ENCODE data around the gene NEUROD1.

NEUROD1 gene

DNA sequence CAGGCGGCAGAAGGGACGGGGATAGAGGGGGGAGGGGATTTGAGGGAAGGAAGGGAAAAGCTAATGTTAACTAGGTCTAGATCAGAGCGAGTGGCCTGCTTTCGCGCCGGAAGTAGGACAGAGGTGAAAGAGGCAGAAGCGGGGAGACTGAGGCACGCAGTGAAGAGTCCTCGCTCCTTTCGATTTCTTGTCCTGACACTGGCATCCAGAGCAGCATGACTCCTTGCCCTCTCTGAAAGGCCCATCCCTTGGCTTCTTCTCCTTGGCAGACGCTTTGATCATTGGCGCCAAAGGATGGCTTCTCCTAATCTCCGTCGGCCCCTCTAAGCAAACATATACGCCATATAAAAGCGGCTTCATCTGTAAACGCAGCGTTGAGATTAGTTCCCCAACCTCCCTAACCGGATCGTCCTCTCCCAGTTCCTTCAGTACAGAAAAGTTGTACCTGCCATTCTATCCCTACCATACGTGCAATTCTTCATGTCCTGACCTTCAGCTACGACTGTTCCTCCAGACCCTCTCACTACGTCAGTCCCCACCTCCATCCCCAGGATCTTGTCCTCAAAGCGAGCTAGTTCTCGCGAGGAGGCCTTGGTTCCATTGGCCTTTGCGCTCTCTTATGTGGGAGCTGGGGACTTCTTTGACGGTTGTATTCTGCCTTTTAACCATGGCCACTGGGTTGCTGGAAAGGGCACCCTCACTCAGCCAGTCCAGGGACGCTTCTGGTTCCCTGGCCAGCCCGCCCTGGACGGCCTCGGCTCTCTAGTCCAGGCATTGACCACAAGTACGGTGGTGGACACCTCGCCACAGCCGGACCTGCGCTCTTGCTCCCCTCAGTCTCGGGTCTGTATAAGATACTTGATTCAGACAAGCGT lies 857 bp upstream of the NEUROD1 start:
- DNase-seq (ENCODE audit: low spot score): no peak

DNA sequence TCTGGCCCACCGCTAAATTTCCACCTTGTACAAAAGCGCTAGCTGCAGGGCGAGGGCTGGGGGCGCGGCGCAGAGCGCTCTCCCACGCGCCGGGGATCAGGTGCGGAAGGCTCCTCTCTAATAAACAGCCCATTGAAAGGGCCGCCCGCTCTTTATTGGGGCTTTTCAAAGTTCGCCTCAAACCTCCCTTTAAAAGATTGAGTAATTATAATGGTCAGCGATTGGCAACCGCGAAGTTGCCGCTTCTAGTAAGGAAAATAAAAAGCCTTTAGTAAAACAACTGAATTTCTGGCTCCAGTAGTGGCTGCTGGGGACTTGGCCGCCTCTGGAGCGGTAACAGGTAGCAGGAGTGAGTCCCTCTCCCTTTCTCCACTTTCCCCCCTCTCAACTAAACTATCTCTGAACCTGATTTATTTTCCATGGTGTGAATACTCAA lies 755 bp downstream of the NEUROD1 start:
- no peak for DNase-seq (ENCODE audit: low spot score)

DNA sequence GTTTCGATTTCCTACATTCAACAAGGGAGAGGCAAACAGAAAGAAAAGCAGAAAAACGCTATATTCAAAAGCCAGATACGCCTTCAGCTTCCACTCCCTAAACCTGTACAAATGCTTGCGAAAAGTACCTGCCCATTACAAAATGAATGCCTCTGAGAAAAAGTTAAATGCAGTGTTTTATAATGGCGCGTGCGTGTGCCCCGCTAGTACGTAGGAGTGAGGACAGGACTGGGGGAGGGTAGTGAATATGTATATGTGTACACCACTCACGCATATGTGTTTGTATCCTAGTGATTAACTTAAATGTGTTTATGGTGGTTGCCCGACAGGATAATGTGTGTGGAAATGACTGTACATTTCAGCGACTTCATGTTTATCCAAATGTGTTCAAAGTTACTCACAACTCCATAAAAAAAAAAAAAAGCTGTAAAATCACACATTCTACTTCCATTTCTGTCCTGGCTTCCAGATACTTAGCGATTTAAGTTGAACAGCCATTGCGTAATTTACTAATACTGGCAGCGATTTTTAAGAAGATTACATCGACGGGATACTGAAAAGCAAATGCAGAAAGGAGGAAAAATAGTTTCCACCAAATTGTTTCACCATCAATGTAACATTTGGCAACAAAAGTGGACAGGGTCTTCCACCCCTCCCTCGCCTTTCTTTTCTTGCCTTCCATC lies 1.3 kb downstream of the NEUROD1 start:
- DNase-seq (ENCODE audit: low spot score): no peak

DNA sequence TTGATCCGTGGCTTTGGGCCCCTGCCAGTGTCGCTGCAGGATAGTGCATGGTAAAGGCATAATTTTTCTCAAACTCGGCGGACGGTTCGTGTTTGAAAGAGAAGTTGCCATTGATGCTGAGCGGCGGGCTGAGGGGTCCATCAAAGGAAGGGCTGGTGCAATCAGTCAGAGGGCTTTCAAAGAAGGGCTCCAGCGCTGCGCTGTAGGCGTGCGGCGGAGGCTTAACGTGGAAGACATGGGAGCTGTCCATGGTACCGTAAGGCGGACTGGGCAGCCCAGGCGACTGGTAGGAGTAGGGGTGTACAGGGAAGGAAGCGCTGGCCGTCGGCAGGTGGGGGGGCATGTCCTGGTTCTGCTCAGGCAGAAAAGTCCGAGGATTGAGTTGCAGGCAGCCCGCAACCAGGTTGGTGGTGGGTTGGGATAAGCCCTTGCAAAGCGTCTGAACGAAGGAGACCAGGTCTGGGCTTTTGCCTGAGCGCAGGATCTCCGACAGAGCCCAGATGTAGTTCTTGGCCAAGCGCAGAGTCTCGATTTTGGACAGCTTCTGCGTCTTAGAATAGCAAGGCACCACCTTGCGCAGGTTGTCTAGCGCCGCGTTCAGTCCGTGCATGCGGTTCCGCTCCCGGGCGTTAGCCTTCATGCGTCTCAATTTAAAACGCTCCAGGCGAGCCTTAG lies 2.3 kb downstream of the NEUROD1 start:
- DNase-seq (ENCODE audit: low spot score): peak; percentile 18

DNA sequence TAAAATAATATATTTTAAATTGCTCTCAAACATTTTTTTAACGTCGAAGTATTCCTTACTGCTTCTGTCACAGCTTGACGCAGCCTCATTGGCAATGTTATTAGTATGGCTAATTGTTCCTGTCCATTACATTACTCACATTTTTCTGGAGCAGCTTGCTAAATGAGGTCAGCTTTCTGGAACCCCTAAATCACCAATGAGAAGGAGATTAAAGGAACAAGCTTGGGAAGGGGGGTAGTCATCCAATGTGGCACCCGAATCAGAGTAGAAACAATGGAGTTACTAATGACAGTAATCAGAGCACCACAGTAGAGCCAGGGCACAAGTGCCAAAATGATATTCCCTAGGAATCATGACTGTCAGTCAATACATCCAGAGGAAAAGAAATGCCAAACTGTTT lies 5.1 kb downstream of the NEUROD1 start:
- no peak for DNase-seq (ENCODE audit: low spot score)

DNA sequence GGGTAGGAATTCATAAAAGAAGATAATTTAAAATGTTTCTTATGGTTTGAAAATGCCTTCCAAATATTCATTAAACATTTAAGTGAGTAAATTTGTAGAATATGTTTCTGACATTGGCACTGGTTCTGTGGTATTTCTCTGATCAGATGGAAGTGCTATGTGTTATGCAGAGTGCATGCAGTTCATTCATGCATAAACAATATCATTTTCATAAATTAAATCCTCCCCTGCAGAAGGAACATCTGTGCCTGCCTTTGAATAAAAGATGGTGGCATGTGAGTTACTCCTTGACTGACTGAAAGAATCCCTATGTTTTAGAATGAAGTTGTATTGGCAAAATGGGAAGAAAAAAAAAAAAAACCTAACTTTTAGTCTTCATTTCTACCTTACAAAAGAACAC lies 5.9 kb downstream of the NEUROD1 start:
- no peak for DNase-seq (ENCODE audit: low spot score)

DNA sequence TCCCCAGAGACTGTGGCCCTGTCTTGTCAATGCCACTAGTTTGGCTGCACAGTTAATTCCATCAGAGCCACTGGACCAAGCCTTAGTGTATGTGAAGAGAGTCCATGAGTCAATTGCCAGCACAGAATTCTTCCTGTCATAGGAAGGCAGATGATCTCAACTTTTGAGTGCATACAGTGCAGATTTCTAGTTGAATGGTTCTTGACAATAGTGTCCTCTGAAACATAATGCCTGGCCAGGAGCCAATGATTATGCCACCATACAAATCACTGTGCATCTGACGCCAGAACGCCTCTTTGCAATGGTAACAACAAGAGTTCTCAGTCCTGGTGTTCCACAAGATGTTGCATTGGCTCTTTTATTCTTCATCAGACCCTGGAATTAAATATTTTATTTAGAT lies 7.1 kb downstream of the NEUROD1 start:
- no peak for DNase-seq (ENCODE audit: low spot score)

DNA sequence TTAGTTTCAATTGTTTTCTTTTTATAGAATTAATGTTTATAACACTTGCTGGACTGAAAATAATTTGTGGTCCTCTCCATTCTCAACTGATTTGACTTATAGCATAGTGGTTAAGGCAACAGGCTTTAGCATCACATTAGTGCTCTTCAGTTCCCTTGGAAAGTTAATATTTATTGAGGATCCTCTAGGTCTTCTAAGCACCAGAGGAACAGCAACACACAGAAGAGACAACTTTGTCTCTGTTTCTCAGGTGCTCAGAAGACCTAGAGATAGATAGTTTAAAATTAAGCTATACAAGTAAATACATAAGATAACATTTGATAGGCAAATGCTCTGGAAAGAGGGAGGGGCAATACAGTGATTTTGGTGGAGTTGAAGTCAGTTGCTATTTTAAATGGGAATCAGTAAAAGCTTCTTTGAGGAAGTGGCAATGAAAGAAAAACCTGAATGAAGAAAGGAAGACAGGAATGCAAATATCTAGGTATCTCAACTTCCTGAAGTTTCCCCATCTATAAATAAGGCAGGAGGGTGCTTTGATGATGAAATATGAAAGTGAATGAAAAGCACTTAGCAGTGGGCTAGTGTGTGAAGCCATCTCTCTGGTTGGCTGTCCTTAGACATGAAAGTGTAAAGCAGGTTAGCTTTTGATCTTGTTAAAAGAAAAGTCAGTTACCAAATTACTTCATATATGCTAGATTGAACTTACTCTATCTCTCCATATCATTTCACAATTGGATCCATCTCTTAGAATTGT lies 7.9 kb downstream of the NEUROD1 start:
- DNase-seq (ENCODE audit: low spot score): no peak

DNA sequence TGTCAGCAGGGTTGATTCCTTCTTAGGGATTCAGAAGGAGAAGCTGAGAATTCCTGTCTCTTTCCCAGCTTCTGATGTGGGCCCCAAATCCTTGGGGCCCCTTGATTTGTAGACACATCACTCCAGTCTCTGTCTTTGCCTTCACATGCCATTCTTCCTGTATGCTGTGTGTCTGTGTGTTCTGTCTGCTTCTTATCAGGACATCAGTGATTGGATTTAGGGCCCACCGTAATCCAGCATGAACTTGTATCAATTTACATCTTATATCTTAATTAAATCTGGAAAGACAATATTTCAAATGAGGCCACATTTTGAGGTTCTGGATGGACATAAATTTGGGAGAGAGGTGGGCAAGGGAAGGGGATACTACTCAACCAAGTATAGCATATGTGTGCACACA lies 9.7 kb downstream of the NEUROD1 start:
- no peak for DNase-seq (ENCODE audit: low spot score)

DNA sequence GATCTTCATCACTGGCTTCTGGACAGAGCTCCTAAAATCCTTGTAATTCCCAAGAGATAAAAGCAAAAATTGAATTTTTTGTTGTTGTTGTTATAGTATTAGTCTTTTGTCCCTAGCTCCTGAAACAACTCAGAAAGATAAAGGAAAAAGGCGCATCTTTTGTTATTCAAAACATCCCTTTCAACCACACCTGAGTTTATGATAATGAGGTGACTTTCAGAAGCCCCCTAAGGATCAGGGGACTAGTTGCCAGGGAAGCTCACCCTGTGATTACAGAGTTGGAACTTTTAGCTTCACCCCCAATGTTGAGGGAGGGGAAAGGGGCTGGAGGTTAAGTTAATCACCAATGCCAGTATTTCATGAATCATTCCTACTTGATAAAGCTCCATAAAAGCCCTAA lies 13.1 kb downstream of the NEUROD1 start:
- no peak for DNase-seq (ENCODE audit: low spot score)

DNA sequence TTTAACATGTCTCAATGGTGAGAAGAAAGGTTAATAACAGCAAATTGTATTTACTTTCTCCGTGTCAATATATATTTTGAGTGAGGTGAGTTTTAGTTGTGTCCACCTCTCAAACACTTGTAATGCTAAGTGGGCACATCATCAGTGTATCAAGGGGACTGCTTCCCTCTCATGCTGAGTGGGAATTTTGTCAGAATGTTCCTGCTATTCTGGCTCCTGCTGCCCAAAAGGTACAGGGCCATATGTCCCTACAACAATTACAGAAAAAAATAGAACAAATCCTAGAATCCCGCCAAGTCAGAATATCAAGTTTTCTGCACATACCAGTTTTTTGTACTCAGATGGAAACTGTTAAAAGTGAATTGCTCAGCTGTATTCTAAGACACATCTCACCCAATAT lies 18.0 kb downstream of the NEUROD1 start:
- DNase-seq (ENCODE audit: low spot score): no peak

DNA sequence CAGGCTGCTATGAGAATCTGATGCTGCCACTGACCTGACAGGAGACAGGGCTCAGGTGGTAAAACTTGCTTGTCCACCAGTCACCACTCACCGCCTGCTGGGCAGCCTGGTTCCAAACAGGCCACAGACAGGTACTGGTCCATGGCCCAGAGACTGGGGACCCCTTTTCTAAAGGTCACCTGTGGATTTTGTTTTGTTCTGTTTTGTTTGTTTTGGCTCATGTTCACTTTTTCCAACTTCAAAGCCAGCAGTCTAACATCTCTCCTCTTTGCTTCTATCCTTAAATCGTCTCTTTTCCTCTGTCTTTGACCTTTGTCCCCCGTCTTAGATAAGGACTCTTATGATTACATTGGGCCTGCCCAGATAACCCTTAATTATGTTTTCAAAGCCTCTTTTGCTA lies 20.1 kb downstream of the NEUROD1 start:
- no peak for DNase-seq (ENCODE audit: low spot score)

DNA sequence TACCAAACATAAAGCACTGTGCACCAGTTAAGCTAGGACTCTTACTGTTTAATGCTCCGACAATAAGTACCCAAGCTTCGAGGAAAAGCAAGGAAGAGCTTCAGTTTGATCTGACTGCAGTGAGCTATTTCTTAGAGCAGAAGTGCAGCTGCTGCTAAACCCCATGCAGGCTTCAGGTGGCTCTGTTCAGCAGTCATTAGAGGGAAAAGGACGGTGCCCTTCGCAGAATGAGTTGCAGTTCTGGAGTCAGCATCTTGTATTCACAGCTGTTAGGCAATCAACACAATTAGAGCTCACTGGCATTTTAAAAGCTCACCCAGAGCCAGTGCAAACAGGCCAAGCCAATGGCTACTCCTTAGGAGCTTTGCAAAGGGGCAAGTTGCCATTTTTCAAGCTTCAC lies 21.9 kb downstream of the NEUROD1 start:
- no peak for DNase-seq (ENCODE audit: low spot score)

DNA sequence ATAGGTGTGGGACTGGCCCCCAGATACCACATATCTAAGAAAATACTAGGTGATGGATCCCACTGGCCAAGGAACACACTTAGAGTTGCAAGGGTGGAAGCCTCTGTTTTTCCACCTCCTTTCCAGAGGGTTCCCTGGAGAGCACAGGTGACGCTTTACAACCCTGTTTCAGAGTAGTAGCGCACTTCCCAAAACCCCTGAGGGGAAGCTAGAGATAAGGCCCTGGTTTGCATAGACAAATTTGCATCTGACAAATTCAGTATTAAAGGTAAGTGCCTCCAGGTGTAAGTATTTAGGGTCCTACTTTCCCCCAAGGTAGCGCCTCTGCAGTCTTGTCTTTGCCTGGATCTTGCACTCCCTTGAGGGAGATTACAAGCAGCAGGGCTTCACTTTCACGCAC lies 22.9 kb downstream of the NEUROD1 start:
- no peak for DNase-seq (ENCODE audit: low spot score)

DNA sequence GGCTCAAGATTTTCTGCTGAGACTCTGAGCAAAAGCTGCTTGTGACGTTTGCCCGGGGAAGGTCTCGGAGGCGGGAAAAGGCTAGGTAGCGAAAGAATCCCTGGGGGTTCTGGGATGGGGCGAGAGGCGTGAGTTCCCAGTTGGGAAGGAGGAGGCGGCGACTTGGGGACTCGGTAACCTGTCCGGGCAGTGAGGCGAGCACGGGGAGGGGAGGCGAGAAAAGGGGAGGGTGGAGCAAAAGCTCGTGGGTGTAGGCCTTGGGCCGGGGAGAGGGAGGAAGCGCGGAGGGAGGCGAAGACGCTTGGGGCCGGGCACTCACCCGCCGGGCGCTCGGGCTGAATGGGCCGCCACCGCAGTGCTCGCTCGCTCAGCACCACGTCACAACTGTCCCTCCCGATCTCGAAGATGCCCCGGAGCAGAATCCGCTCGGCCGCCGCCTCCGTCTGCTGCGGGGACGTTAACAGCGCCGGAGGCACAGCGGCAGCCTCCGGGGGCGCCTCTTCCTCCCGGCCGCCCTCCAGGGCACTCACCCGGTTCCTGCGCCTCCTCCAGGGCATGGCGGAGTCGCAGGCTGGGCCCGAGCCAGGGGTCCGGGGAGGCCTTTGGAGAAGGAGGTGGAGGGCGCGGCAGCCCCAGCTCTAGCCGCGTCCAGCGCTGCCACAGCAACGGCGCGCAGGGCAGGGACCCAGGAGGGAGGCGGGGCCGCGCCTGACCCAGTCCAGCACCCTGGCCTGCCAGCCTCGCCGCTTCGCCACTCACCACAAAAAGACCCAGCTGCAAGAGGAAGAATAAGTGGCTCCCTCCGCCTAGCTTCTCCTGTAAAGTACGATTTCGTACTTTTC lies 23.6 kb downstream of the NEUROD1 start, which contains the start of gene CERKL:
Gene CERKL, minus strand, starts transcription at position 656 of the 842 bp plus-strand sequence. Its CDS starts 99 bp downstream, at position 557.
- DNase-seq (ENCODE audit: low spot score): no peak

DNA sequence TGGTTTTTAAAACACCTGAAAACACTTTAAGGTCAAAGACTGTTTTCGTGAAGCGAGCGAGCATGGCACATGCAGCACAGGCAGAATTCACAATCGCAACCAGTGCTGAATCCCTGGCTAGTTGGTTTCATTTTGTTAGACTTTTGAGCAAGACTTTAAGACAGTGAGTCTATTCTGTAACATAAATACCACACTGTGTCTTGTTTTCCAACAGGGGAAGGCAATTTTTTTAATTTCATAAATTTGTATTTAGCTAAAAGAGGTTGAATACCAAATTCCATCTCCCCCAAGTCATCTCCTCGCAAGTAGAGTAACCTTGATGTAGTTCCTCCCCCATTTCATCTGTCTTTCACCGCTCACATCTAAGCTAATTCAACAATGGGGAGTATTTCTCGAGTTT lies 24.8 kb downstream of the NEUROD1 start:
- no peak for DNase-seq (ENCODE audit: low spot score)

DNA sequence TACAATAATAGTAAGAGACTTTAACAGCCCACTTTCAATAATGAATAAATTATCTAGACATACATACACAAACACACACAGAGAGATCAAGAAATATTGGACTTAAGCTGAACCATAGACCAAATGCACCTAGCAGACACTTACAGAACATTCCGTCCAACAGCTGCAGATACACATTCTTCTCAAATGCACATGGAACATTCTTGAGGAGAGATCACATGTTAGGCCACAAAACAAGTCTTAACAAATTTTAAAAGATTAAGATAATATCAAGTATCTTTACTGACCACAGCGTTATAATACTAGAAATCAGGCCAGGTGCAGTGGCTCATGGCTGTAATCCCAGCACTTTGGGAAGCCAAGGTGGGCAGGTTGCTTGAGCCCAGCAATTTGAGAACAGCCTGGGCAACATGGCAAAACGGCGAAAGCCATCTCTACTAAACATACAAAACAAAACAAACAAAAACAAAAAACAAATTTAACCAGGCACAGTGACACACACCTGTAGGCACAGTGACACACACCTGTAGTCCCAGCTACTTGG lies 30.8 kb downstream of the NEUROD1 start:
- DNase-seq (ENCODE audit: low spot score): no peak

DNA sequence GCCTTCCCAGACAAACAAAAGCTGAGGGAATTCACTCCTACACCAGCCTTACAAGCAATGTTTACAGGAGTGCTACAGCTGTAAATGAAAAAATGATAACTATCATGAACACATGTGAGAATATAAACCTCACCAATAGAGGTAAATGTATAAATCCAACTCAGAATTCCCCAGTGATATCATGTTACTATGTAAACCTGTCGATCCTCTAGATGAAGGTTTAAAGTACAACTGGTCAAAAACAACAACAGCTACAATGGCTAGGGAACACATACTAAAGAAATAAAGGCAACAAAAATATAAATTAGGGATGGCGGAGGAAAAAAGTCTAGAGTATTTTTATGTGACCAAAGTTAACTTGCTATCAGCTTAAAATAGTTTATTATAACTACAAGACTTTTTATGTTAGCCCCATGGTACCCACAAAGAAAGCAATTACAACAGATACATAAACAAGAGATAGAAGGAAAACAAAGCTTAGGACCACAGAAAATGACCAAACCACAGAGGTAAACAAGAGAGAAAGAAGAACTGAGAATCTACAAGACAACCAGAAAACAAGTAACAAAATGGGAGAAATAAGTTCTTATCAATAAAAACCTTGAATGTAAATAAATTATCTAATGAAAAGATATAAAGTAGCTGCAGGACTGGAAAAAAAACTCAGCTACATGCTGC lies 31.7 kb downstream of the NEUROD1 start:
- no peak for DNase-seq (ENCODE audit: low spot score)

DNA sequence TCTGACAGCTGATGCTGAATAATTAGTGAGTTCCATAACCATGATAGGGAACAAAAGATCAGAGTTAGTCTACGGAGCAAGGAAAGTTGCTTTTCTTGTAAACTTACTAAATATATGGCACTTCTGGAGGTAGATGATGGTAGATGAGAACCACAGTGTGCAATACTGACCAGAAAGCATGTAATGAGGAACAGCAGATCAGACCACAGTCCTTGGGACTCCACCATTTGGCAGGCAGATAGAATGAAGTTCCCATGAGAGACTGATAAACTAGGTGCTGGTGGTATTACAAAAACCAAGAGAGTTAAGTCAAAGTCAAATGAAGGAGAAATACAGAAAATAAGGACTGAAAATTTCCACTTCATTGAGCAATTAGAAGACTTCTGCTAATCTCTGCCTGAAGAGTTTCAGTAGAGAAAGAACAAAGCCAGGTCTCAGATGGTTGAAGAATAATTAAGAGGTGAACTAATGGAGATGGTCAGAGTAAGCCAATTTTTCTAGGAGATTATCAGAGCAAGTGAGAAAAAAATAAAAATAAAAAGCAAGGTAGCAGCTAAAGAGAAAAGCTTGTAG lies 33.8 kb downstream of the NEUROD1 start:
- DNase-seq (ENCODE audit: low spot score): no peak

DNA sequence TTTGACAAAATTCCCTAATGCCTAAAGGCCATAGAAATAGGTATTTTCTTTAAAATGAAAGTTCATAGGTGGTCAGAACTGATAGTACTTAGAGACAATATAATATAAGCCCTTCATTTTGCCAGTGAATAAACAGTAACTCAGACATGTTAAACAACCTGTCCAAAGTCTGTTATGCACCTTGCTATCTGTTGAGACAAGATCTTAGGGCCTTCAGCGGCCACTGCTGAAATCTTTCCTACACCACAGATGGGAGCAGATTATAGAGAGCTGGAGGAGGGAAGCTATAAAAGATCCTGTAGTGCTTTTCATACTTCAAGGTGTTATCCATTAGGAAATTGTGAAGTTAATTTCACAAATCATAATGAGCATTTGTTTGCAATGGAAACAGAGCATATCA lies 37.2 kb downstream of the NEUROD1 start:
- DNase-seq (ENCODE audit: low spot score): no peak
